PC-9 (cell line): ENCODE measurements around the gene AMOTL2. TPM values are rescaled to one million over a fixed set of nuclear protein-coding genes. Genes with fewer than 3 reads are reported as not detected.

ENCODE experiments used
- BruUV-seq: library from RNA; stranded (reverse); fragments of 400-500 nt; replicated peaks from 2 replicates; lab custom pipeline; 2021; lab: Mats Ljungman, UMichigan
- CTCF ChIA-PET: fragments of 300-600 bp; sonication (Branson Sonifier 250); formaldehyde crosslinking; loops from one replicate; lab custom pipeline; 2022; ENCODE audit warnings: antibody characterized with exemption; lab: Charles Lee
- POLR2A ChIA-PET: fragments of 300-600 bp; sonication (Branson Sonifier 250); formaldehyde crosslinking; loops from one replicate; lab custom pipeline; 2022; ENCODE audit warnings: antibody characterized with exemption; ENCODE audit not compliant: unreplicated experiment; lab: Charles Lee
- DNase-seq, 2 experiments: peaks; one replicate each; pipeline versions ENCODE4 v3.0.0 to v3.0.0-alpha.2; 2015 to 2022; ENCODE audit warnings: mixed read lengths in 1 of 2
- H2AFZ ChIP-seq: fragments of 200-600 bp; sonication (generic); 2 replicates; pipeline ENCODE4 v1.8.1; 2017; ENCODE audit warnings: antibody characterized with exemption
- H3F3A ChIP-seq: fragments of 200-600 bp; sonication (generic); 2 replicates; pipeline ENCODE4 v1.8.1; 2017; ENCODE audit warnings: antibody characterized with exemption, mild to moderate bottlenecking, low read depth; ENCODE audit not compliant: insufficient read depth
- H3K27ac ChIP-seq: fragments of 200-600 bp; sonication (generic); 2 replicates; pipeline ENCODE4 v1.6.1; 2016; ENCODE audit warnings: mixed run types
- H3K27me3 ChIP-seq: fragments of 200-600 bp; sonication (generic); 2 replicates; pipeline ENCODE4 v1.6.1; 2016; ENCODE audit warnings: low read depth, mixed run types; ENCODE audit not compliant: insufficient read depth
- H3K36me3 ChIP-seq: fragments of 200-600 bp; sonication (generic); 2 replicates; pipeline ENCODE4 v1.6.1; 2016; ENCODE audit warnings: low read depth, mixed run types
- H3K4me1 ChIP-seq: fragments of 200-600 bp; sonication (generic); replicated peaks from 2 replicates; pipeline ENCODE4 v1.6.1; 2016; ENCODE audit warnings: mixed run types; ENCODE audit not compliant: insufficient read depth
- H3K4me2 ChIP-seq: fragments of 200-600 bp; sonication (generic); 2 replicates; pipeline ENCODE4 v1.6.1; 2017; ENCODE audit warnings: mixed run types
- H3K4me3 ChIP-seq: fragments of 200-600 bp; sonication (generic); 2 replicates; pipeline ENCODE4 v1.6.1; 2016; ENCODE audit warnings: mixed run types
- H3K79me2 ChIP-seq: fragments of 200-600 bp; sonication (generic); 2 replicates; pipeline ENCODE4 v1.6.1; 2017; ENCODE audit warnings: low read depth, mixed run types
- H3K9me2 ChIP-seq: fragments of 200-600 bp; sonication (generic); 2 replicates; pipeline ENCODE4 v1.8.1; 2017; ENCODE audit warnings: mild to moderate bottlenecking; ENCODE audit not compliant: insufficient read depth
- H3K9me3 ChIP-seq: fragments of 200-600 bp; sonication (generic); 2 replicates; pipeline ENCODE4 v1.8.1; 2016; ENCODE audit warnings: low read depth; ENCODE audit not compliant: insufficient read depth
- H4K20me1 ChIP-seq: fragments of 200-600 bp; sonication (generic); 2 replicates; pipeline ENCODE4 v1.8.1; 2017; ENCODE audit not compliant: insufficient read depth
- EZH2 ChIP-seq: fragments of 200-600 bp; sonication (generic); IDR thresholded peaks from 2 replicates; pipeline ENCODE4 v1.8.0; 2017; ENCODE audit warnings: antibody characterized with exemption, low read depth
- intact Hi-C: fragments of 100-400 bp; cut with micrococcal nuclease; formaldehyde crosslinking; loops from one replicate; pipeline ENCODE4 v1.10.0; 2022; ENCODE audit not compliant: unreplicated experiment
- total RNA-seq: library from RNA; stranded (reverse); gene quantifications from 2 replicates; pipeline ENCODE4 v1.2.3, GENCODE V29; 2021
- TF ChIP-seq, protein P1 (sequence below): fragments of 200-600 bp; sonication (generic); conservative IDR thresholded peaks from 2 replicates; pipeline ENCODE4 v1.6.1; 2017; ENCODE audit warnings: mixed run types, antibody characterized with exemption, mild to moderate bottlenecking, moderate library complexity

Gene AMOTL2
- total RNA-seq, 1 experiment from 2014 or later = 147 TPM

DNA sequence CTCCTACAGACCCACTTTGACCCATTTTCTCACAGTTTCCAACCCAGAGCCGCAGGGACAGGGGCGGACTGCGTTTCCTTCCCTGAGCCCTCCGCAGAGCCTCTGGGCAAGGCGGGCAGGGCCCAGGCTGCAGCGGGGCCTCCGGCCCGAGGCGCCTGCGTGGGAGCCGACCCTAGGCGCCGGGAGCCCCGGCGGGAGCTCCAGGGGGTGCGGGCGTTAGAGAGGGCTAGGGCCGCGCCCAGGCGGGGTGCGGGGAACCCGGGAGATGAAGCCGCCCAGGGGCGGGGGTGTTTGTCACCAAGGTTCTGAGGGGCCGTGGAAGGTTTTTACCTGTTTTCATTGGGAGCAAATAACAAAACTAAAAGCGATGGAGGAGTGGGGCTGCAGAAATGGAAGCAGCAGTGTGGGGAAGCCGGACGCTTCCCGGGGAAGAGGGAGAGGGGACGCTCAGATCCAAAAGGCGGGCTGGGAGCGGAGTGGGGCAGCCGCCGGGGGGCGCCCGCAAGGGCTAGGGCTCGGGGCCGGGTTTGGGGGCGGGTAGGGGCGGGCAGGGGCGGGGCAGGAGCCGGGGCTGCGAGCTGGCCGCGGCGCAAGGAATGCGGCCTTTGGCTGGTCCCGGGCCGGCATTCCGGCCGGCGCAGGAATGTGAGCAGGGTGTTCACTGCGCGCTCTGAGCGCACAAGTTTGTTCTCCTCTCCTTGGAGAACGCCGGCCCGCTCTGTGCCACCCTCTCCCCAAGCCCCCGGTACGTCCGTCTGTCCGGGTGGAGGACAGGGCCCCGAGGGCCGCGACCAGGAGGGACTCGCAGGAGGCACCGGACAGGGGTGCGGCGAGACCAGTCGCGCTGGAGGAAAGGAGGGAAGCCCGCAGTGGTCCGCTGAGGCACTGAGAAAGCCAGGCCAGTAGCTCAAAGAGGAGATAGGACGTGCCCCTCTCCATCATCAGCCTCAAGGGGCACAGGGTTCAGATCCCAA, 61.1 kb downstream of the AMOTL2 start:
- TF ChIP-seq EZH2 = no peak
- TF ChIP-seq, protein P1, sequence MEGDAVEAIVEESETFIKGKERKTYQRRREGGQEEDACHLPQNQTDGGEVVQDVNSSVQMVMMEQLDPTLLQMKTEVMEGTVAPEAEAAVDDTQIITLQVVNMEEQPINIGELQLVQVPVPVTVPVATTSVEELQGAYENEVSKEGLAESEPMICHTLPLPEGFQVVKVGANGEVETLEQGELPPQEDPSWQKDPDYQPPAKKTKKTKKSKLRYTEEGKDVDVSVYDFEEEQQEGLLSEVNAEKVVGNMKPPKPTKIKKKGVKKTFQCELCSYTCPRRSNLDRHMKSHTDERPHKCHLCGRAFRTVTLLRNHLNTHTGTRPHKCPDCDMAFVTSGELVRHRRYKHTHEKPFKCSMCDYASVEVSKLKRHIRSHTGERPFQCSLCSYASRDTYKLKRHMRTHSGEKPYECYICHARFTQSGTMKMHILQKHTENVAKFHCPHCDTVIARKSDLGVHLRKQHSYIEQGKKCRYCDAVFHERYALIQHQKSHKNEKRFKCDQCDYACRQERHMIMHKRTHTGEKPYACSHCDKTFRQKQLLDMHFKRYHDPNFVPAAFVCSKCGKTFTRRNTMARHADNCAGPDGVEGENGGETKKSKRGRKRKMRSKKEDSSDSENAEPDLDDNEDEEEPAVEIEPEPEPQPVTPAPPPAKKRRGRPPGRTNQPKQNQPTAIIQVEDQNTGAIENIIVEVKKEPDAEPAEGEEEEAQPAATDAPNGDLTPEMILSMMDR = peak; percentile 48; the same call in 1 of the 2 replicates
- Histone ChIP-seq H3K4me2 (peak overlapping the region; percentile 96), H3K4me1 (peaks cover 94% of the 10 kb centered on the region), H3K9me3 (no peaks in the 10 kb centered on the region), H3K27me3 (no peaks in the 10 kb centered on the region), H4K20me1 (no peaks in the 10 kb centered on the region), H3K4me3 (peak overlapping the region; percentile 99), H3K36me3 (no peaks in the 10 kb centered on the region), H3K27ac (peak overlapping the region; percentile 98), H3F3A (peaks cover 68% of the 10 kb centered on the region), H2AFZ (0 out of 2 replicates have a peak overlapping the region, but pooled peaks have one; percentile 18), H3K9me2 (no peaks in the 10 kb centered on the region; the same call in 1 of the 2 replicates), H3K79me2 (peaks cover 27% of the 10 kb centered on the region)
- BruUV-seq = TSS peak; percentile 67
- intact Hi-C loops = loop anchor here (1.0 to 5.0 kb wide), 9 partner anchors 14 to 741 kb away; partner anchors contain the start of genes AMOTL2 and CDV3
- POLR2A ChIA-PET = interaction anchor here (0.6 to 1.9 kb wide), 9 partner anchors 12 to 114 kb away, joined by 3 to 14 read pairs (median 10); partner anchors contain the start of gene AMOTL2
- CTCF ChIA-PET = interaction anchor here (0.7 to 2.2 kb wide), 5 partner anchors 19 to 112 kb away, joined by 3 to 4 read pairs (median 4); no protein-coding TSS in a partner anchor
- peak; percentile 64 to 86 for DNase-seq

DNA sequence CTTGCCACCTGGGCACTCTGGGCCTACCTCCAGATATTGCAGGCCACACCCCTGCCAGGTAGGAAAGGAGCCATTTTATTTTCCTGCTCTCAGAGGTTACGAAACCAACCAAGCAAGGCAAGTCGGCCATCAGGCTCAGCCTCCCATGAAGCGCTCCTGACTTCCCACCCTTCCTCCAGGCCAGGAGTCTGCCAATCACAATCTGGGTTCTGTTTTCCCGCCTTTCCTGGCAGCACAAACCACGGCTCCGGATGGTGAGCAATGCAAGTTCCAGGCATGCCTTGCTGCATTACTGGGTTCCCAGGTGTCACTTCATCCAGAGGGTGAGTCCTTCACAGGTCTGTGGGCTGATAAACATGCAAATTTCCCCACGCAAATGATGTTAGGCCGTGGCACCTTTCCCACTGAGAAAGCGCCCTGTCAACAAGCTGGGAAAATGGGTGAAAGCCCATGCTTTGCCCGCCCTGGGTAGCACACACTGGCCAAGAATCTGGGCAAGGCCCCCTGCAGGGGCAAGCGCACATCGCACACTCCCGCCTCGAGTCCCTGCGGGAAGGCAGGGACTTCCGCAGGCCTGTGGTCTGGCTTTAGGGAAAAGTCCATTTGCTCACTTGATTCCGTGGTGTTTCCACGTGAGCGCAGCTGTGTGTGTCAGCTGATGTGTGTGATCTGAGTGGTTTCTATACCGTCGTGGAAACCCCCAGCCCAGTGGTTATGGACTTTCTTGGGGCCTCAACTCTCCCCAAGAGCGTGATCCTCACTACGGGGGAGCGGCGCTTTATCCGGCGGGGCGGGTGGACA, 62.0 kb downstream of the AMOTL2 start:
- Histone ChIP-seq H3K27ac (peak overlapping the region; percentile 98), H3K36me3 (no peaks in the 10 kb centered on the region), H3K9me2 (no peaks in the 10 kb centered on the region), H3K9me3 (no peaks in the 10 kb centered on the region), H4K20me1 (no peaks in the 10 kb centered on the region), H3K4me3 (peak overlapping the region; percentile 99; the same call in 1 of the 2 replicates), H3F3A (peaks cover 64% of the 10 kb centered on the region), H3K4me2 (peak overlapping the region; percentile 96), H3K27me3 (no peaks in the 10 kb centered on the region), H3K4me1 (peaks cover 87% of the 10 kb centered on the region), H2AFZ (0 out of 2 replicates have a peak overlapping the region, but pooled peaks have one; percentile 18), H3K79me2 (peaks cover 24% of the 10 kb centered on the region)
- TSS peak; percentile 88 for BruUV-seq
- TF ChIP-seq, protein P1 = peak; percentile 56
- TF ChIP-seq EZH2 = no peak
- intact Hi-C loops = loop anchor here (1.0 to 5.0 kb wide), 9 partner anchors 15 to 740 kb away; partner anchors contain the start of genes AMOTL2 and CDV3
- ChIA-PET CTCF (interaction anchor here (0.5 to 2.2 kb wide), 5 partner anchors 23 to 111 kb away, joined by 3 to 9 read pairs (median 4); no protein-coding TSS in a partner anchor), POLR2A (interaction anchor here (1.4 to 1.9 kb wide), 5 partner anchors 13 to 52 kb away, joined by 9 to 14 read pairs (median 11); no protein-coding TSS in a partner anchor)
- DNase-seq = peak; percentile 94 to 95
